ENCODE results near the gene ZMIZ1.

ZMIZ1 gene

GRCh38 chr10:79280956-79281355 is 212.2 kb downstream of the ZMIZ1 start:
- peaks cover 6% of the 10 kb centered on the region for H3K36me3 Mint-ChIP-seq (ENCODE audit: insufficient read depth)
- peaks cover 41% of the 10 kb centered on the region for H3K4me1 Mint-ChIP-seq
- H3K4me3 Mint-ChIP-seq, result no peak overlapping the region
- H3K27me3 Mint-ChIP-seq, result no peaks in the 10 kb centered on the region
- no peak overlapping the region for H3K27ac Mint-ChIP-seq (ENCODE audit: low read depth)
- no peaks in the 10 kb centered on the region for H3K9me3 Mint-ChIP-seq
- DNase-seq (ENCODE audit: low spot score in 2 of 2) (no peak), ATAC-seq (replicated peaks; ENCODE audit: extremely low read depth, poor library complexity, severe bottlenecking) (no peak)

DNA sequence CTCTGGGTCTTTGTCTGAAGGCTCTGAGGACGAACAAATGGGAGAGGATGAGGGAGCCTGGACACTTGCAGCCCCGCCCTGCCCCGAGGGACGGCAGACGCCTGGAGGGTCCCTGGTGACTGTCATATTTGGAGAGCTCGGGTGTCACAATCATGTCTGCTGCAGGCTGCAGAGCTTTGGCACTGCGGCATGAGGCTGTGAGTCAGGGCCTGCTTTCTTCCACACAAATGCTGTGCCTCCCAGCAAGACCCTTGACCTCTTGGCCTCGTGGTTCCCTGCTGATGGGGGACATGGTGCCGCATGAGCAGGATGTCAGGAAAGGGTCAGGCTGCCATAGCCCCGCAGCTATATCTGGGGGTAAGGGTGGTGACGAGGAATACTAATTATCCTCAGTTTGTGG is 213.6 kb downstream of the ZMIZ1 start:
- H3K4me1 Mint-ChIP-seq, result peaks cover 54% of the 10 kb centered on the region

GRCh38 chr10:79283616-79284015 is 214.8 kb downstream of the ZMIZ1 start:
- peaks cover 66% of the 10 kb centered on the region for H3K4me1 Mint-ChIP-seq
- no peak for ATAC-seq (replicated peaks; ENCODE audit: extremely low read depth, poor library complexity, severe bottlenecking)
- H3K36me3 Mint-ChIP-seq (ENCODE audit: insufficient read depth), result peaks cover 9% of the 10 kb centered on the region
- H3K9me3 Mint-ChIP-seq, result no peaks in the 10 kb centered on the region
- H3K27ac Mint-ChIP-seq (ENCODE audit: low read depth), result peak overlapping the region; percentile 98
- no peaks in the 10 kb centered on the region for H3K27me3 Mint-ChIP-seq
- no peak for DNase-seq (ENCODE audit: low spot score in 2 of 2)
- H3K4me3 Mint-ChIP-seq, result no peak overlapping the region

More for the DNA sequence above, 213.6 kb downstream of the ZMIZ1 start:
- Mint-ChIP-seq H3K27me3 (no peaks in the 10 kb centered on the region), H3K27ac (ENCODE audit: low read depth) (peak overlapping the region; percentile 29), H3K4me3 (no peak overlapping the region), H3K36me3 (ENCODE audit: insufficient read depth) (peaks cover 9% of the 10 kb centered on the region), H3K9me3 (no peaks in the 10 kb centered on the region)
- no peak for ATAC-seq (replicated peaks; ENCODE audit: extremely low read depth, poor library complexity, severe bottlenecking)
- DNase-seq (ENCODE audit: low spot score in 2 of 2), result no peak

- Mint-ChIP-seq H3K9me3 (no peaks in the 10 kb centered on the region), H3K36me3 (ENCODE audit: insufficient read depth) (peaks cover 9% of the 10 kb centered on the region), H3K4me3 (no peak overlapping the region), H3K27me3 (no peaks in the 10 kb centered on the region), H3K27ac (ENCODE audit: low read depth) (peak overlapping the region; percentile 98), H3K4me1 (peaks cover 72% of the 10 kb centered on the region)
- DNase-seq (ENCODE audit: low spot score in 2 of 2) (no peak), ATAC-seq (replicated peaks; ENCODE audit: extremely low read depth, poor library complexity, severe bottlenecking) (no peak)
Measured at GRCh38 chr10:79284158-79284871, 215.5 kb downstream of the ZMIZ1 start.

- ATAC-seq (replicated peaks; ENCODE audit: extremely low read depth, poor library complexity, severe bottlenecking) (no peak), DNase-seq (ENCODE audit: low spot score in 2 of 2) (no peak)
- H3K4me3 Mint-ChIP-seq, result peak overlapping the region; percentile 78
- H3K27ac Mint-ChIP-seq (ENCODE audit: low read depth), result peak overlapping the region; percentile 98
- peaks cover 75% of the 10 kb centered on the region for H3K4me1 Mint-ChIP-seq
- H3K36me3 Mint-ChIP-seq (ENCODE audit: insufficient read depth), result peaks cover 5% of the 10 kb centered on the region
- H3K27me3 Mint-ChIP-seq, result no peaks in the 10 kb centered on the region
- H3K9me3 Mint-ChIP-seq, result no peaks in the 10 kb centered on the region
Measured at GRCh38 chr10:79285315-79286197, 216.8 kb downstream of the ZMIZ1 start.

DNA sequence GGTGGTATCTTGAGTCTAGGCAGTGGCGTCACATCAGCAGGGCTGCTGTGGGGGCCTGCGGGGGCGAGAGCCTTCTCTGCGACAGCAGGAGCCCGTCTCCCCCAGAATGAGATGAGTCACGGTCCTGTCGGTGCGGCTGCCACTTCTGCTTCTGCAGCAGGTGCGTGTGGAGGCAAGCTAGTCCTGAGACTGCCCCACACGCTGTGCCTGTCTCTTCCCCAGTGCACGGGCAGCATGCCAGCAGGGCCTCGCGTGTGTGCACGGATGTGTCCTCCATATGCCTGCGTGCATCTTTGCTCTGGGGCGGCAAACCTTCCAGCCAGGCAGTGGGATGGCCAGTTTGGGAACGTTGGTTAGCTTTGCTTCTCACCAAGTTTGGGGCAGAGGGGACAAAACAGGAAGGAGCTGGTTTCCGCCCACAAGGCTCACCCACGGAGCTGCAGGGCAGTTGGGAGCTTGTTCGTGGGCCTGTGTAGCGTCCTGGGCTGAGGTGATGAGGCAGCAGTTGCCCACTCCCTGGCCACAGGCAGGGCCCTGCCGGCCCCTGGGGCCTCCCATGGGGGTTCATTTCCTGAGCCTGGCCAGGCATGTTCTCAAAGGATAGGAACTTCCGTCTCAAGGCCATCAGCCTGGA is 217.7 kb downstream of the ZMIZ1 start:
- H3K9me3 Mint-ChIP-seq, result no peaks in the 10 kb centered on the region
- peaks cover 5% of the 10 kb centered on the region for H3K36me3 Mint-ChIP-seq (ENCODE audit: insufficient read depth)
- peak overlapping the region; percentile 78 for H3K4me3 Mint-ChIP-seq
- H3K4me1 Mint-ChIP-seq, result peaks cover 77% of the 10 kb centered on the region
- peak overlapping the region; percentile 98 for H3K27ac Mint-ChIP-seq (ENCODE audit: low read depth)
- peak; percentile 54 to 82 for DNase-seq (ENCODE audit: low spot score in 2 of 2)
- H3K27me3 Mint-ChIP-seq, result no peaks in the 10 kb centered on the region
- peak; percentile 96 for ATAC-seq (replicated peaks; ENCODE audit: extremely low read depth, poor library complexity, severe bottlenecking)

DNA sequence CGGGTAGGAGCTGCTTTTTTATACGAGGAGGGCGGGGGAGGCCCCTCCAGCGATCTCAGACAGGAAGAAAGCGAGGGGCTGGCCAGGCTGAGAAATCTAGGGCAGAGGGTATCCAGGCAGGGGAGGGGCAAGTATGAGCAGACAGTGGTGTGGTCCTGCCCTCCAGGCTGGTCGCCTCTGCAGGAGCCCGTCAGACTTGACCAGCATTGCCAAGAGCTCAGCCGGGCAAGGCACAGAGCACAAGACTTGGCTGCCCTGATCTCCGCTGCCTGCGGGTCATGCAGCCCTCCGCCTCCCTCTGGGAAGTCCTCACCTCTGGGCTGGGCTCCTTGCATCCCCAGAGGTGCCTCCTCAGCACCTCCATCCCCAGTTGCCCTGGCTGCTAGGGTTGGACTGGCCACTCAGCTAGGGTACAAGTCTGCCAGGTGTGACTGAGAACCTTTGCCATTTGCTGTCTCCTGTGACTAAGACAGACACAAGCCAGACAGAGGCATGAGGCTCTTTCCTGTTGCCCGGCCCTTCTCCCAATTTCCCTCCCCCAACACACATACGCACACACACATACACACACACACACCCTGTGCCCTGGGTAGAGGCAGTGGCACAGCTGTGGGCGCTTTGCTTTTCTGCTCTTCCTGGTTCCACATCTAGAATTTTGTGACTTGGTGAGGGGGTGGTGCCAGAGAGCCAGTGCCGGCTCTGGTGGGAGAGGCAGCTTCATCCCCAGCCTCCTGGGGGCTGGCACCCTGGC is 219.4 kb downstream of the ZMIZ1 start:
- no peak for ATAC-seq (replicated peaks; ENCODE audit: extremely low read depth, poor library complexity, severe bottlenecking)
- Mint-ChIP-seq H3K9me3 (no peaks in the 10 kb centered on the region), H3K27me3 (no peaks in the 10 kb centered on the region), H3K36me3 (ENCODE audit: insufficient read depth) (peaks cover 5% of the 10 kb centered on the region), H3K4me1 (peaks cover 82% of the 10 kb centered on the region), H3K4me3 (peak overlapping the region; percentile 15), H3K27ac (ENCODE audit: low read depth) (peak overlapping the region; percentile 98)
- no peak for DNase-seq (ENCODE audit: low spot score in 2 of 2)

GRCh38 chr10:79289801-79290200 is 221.0 kb downstream of the ZMIZ1 start:
- H3K9me3 Mint-ChIP-seq, result no peaks in the 10 kb centered on the region
- no peak overlapping the region for H3K4me3 Mint-ChIP-seq
- H3K27me3 Mint-ChIP-seq, result no peaks in the 10 kb centered on the region
- ATAC-seq (replicated peaks; ENCODE audit: extremely low read depth, poor library complexity, severe bottlenecking), result no peak
- DNase-seq (ENCODE audit: low spot score in 2 of 2), result no peak
- H3K27ac Mint-ChIP-seq (ENCODE audit: low read depth), result peak overlapping the region; percentile 41
- H3K36me3 Mint-ChIP-seq (ENCODE audit: insufficient read depth), result peaks cover 6% of the 10 kb centered on the region
- H3K4me1 Mint-ChIP-seq, result peaks cover 66% of the 10 kb centered on the region

DNA sequence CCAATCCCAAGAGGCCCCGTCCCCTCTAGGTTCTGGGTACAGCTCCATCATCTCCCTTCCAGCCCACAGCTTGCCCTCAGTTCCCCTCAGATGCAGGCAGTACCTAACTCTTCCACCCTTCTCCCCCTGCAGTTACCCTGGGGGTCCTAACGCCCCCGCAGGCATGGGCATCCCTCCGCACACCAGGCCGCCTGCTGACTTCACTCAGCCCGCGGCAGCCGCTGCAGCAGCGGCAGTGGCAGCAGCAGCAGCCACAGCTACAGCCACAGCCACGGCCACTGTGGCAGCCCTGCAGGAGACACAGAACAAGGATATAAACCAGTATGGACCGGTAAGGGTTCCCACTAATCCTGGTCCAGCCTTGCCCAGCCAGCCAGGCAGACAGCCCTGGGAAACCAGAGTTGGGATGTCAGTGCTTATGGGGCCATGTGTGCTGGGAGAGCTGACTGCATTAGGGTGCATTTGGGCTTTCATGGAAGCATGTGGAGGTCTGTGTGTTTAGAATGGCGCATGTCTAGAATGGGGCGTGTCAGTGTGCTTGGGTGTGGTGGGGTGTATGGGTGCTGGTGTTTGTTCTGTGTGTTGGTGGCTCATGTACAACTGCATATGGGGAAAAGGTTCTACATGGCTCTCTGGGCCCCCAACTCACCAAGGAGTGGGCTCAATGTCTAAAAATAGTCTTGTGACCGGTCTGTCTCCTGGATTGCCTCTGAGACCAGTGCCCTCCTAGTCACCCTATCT is 223.4 kb downstream of the ZMIZ1 start:
- Mint-ChIP-seq H3K4me1 (peaks cover 51% of the 10 kb centered on the region), H3K9me3 (no peaks in the 10 kb centered on the region), H3K27ac (ENCODE audit: low read depth) (no peak overlapping the region), H3K36me3 (ENCODE audit: insufficient read depth) (peaks cover 8% of the 10 kb centered on the region), H3K27me3 (no peaks in the 10 kb centered on the region), H3K4me3 (no peak overlapping the region)
- DNase-seq (ENCODE audit: low spot score in 2 of 2) (no peak), ATAC-seq (replicated peaks; ENCODE audit: extremely low read depth, poor library complexity, severe bottlenecking) (no peak)

DNA sequence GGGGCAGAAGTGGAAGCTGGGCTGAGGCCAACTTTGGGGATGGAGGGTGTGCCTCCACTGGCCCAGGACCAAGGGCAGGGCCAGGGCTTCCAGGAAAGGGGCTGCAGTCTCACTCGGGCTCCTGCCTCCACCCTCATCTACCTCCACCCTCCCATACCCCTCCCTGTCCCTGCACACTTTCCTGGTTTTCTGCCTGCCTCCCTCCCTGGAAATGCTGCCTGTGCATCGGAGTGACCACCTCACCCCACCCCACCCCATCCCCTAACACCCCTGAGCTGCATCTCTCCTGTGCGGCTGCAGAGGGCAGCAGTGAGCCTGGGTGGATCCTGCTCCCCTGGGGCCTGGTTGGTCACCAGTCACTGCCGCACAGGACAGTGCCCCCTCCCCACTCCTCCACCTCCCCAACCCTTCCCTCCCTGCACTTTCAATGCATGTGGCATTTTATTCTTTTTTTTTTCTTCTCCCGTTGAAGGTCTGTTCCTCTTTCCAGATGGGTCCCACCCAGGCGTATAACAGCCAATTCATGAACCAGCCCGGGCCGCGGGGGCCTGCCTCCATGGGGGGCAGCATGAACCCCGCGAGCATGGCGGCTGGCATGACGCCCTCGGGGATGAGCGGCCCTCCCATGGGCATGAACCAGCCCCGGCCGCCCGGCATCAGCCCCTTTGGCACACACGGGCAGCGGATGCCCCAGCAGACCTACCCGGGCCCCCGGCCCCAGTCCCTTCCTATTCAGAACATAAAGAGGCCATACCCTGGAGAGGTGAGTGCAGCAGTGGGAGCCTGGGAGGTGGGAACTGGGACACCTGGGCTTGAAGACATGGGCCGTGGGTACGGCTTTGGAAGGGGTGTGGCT is 224.4 kb downstream of the ZMIZ1 start:
- ATAC-seq (replicated peaks; ENCODE audit: extremely low read depth, poor library complexity, severe bottlenecking), result peak; percentile 19
- H3K4me3 Mint-ChIP-seq, result no peak overlapping the region

More for the DNA sequence above, 224.4 kb downstream of the ZMIZ1 start:
- H3K9me3 Mint-ChIP-seq, result no peaks in the 10 kb centered on the region
- no peak for DNase-seq (ENCODE audit: low spot score in 2 of 2)
- peaks cover 42% of the 10 kb centered on the region for H3K4me1 Mint-ChIP-seq
- peaks cover 13% of the 10 kb centered on the region for H3K36me3 Mint-ChIP-seq (ENCODE audit: insufficient read depth)
- H3K27ac Mint-ChIP-seq (ENCODE audit: low read depth), result no peak overlapping the region
- no peaks in the 10 kb centered on the region for H3K27me3 Mint-ChIP-seq
